HepG2 (cell line): Measurements from ENCODE around the gene FGFR1OP2. TPM values are rescaled to one million over a fixed set of nuclear protein-coding genes. Genes with fewer than 3 reads are reported as not detected.

ENCODE experiments used
- CBFB ChIP-seq: sonication (generic); formaldehyde crosslinking; IDR thresholded peaks from 2 replicates; pipeline ENCODE4 v1.4.0; 2020; ENCODE audit warnings: missing genetic modification reagents
- CBX1 ChIP-seq: IDR thresholded peaks from one replicate; pipeline ENCODE4 v1.6.1; 2016; ENCODE audit warnings: antibody characterized with exemption, low read depth
- KDM3A ChIP-seq: IDR thresholded peaks from 2 replicates; pipeline ENCODE4 v1.6.1; 2018; ENCODE audit warnings: low read depth, missing compliant biosample characterization
- MTA1 ChIP-seq: sonication (generic); formaldehyde crosslinking; IDR thresholded peaks from 2 replicates; pipeline ENCODE4 v1.4.0; 2020; ENCODE audit warnings: missing genetic modification reagents, mild to moderate bottlenecking, borderline replicate concordance
- TCF7L2 ChIP-seq: IDR thresholded peaks from 2 replicates; pipeline ENCODE4 v1.6.1; 2011; ENCODE audit warnings: mild to moderate bottlenecking, low read depth, low read length, moderate library complexity
- ZNF275 ChIP-seq: sonication (generic); formaldehyde crosslinking; IDR thresholded peaks from 2 replicates; pipeline ENCODE4 v1.8.0; 2022; ENCODE audit warnings: missing genetic modification reagents, mild to moderate bottlenecking, inconsistent platforms, borderline replicate concordance
- ZNF530 ChIP-seq: sonication (generic); formaldehyde crosslinking; IDR thresholded peaks from 2 replicates; pipeline ENCODE4 v1.5.0; 2020; ENCODE audit warnings: low read depth, mild to moderate bottlenecking, missing genetic modification reagents
- ZNF550 ChIP-seq: sonication (generic); formaldehyde crosslinking; IDR thresholded peaks from 2 replicates; pipeline ENCODE4 v1.4.0; 2020; ENCODE audit warnings: mild to moderate bottlenecking, missing genetic modification reagents, borderline replicate concordance
- ZNF746 ChIP-seq: sonication (generic); formaldehyde crosslinking; IDR thresholded peaks from 2 replicates; pipeline ENCODE4 v1.8.0; 2022; ENCODE audit warnings: mild to moderate bottlenecking, missing genetic modification reagents
- ZNF788 ChIP-seq: sonication (generic); formaldehyde crosslinking; IDR thresholded peaks from 2 replicates; pipeline ENCODE4 v1.5.0; 2020; ENCODE audit warnings: mild to moderate bottlenecking, missing genetic modification reagents, borderline replicate concordance
- polyA plus RNA-seq, 8 experiments: library from polyadenylated mRNA; depleted of rRNA in 3 of 8; stranded (reverse) in 7 of 8; unstranded in 1 of 8; fragments of >200 nt; fragmentation: Illumina TruSeq in 4 of 8; extraction: Trizol in 4 of 8; gene quantifications; 2 replicates each; pipeline versions ENCODE4 v1.2.1 to v1.2.3, GENCODE V29; 2011 to 2016; ENCODE audit warnings: low read depth in 4 of 8, missing spikeins in 1 of 8, mixed read lengths in 1 of 8; ENCODE audit not compliant: insufficient read depth in 1 of 8
- total RNA-seq, 5 experiments: library from RNA; depleted of rRNA; stranded (reverse); fragments of >200 nt; fragmentation: Illumina TruSeq; extraction: Trizol; gene quantifications; 2 replicates each; pipeline ENCODE4 v1.2.3, GENCODE V29; 2016; ENCODE audit warnings: low read depth in 1 of 5

Gene FGFR1OP2
- total and polyA plus RNA-seq, 2 of the 13 experiments (the other 11 are each of a cell fraction or from before 2014, with no cell fraction given), result 18.3 to 38.1 TPM

GRCh38 chr12:27014085-27014858 is 76.0 kb downstream of the FGFR1OP2 start, which contains the start of gene TM7SF3 (continued):
- TF ChIP-seq MTA1 (CRISPR knock-in tag), result no peak; the same call in 1 of the 2 replicates
- peak; percentile 66 for TF ChIP-seq CBX1
- no peak for TF ChIP-seq ZNF530
- TF ChIP-seq ZNF275 (CRISPR knock-in tag), result 0 out of 2 replicates have a peak, but pooled peaks have one; percentile 30
- TF ChIP-seq ZNF550 (CRISPR knock-in tag), result no peak
- TF ChIP-seq ZNF788 (CRISPR knock-in tag), result peak; percentile 84
- TF ChIP-seq TCF7L2, result no peak
- TF ChIP-seq CBFB (CRISPR knock-in tag), result no peak
- TF ChIP-seq ZNF746, result no peak
- no peak for TF ChIP-seq KDM3A
